Measurements from ENCODE around the gene DNM3. TPM values are rescaled to one million over a fixed set of nuclear protein-coding genes. Genes with fewer than 3 reads are reported as not detected.

The DNM3 gene
- total and polyA plus RNA-seq, 2 experiments from 2014 or later: 0.11 to 1.4 TPM

DNA sequence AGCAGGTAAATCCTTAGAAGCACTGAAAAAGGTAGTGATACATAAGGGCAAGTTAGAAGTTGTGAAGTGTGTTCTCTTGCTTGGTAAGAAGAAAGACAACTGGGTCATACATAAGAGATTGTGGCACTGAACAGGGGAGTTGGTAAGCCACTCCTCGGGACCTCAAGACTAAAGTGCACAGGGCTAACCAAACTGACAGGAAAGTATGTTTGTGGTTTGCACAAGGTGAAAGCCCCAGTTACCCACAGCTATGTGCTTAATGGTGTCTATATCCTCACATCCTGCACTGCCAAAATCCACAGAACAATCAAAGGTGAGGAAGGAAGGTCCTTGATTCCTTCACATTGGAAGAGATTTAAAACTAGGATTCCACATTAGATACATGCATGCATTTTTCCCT is 276.5 kb downstream of the DNM3 start:
- no peaks in the 10 kb centered on the region for H3K9me2 ChIP-seq (ENCODE audit: insufficient read depth)
- H3K4me1 ChIP-seq (ENCODE audit: insufficient read depth): no peaks in the 10 kb centered on the region
- no peaks in the 10 kb centered on the region for H3K27me3 ChIP-seq (replicated peaks; ENCODE audit: insufficient read depth)
- no peak for DNase-seq
- no peaks in the 10 kb centered on the region for H3K79me2 ChIP-seq (ENCODE audit: insufficient read depth)
- H3K36me3 ChIP-seq (ENCODE audit: low read depth): no peaks in the 10 kb centered on the region
- no peak overlapping the region for H3K9ac ChIP-seq
- H3F3A ChIP-seq (ENCODE audit: insufficient read depth): no peaks in the 10 kb centered on the region
- H3K27ac ChIP-seq: no peak overlapping the region
- no peak overlapping the region for H3K4me3 ChIP-seq
- H4K20me1 ChIP-seq (ENCODE audit: insufficient read depth): no peaks in the 10 kb centered on the region
- in situ Hi-C loops (cut with MboI): no loop called here
- no peak overlapping the region for H3K4me2 ChIP-seq (ENCODE audit: unreplicated experiment)
- WGBS, 2 experiments (ENCODE audit: low coverage in 1 of 2, low lambda C conversion rate in 2 of 2, missing lambda C conversion rate in 2 of 2): 100% methylated on average over 1 of the region's 1 CpG
- H2AFZ ChIP-seq: no peak overlapping the region
- no peak for TF ChIP-seq EZH2 (IDR thresholded peaks at IDR 0.05; ENCODE audit: insufficient read depth, poor library complexity, severe bottlenecking)
- TF ChIP-seq EZH2phosphoT487 (IDR thresholded peaks at IDR 0.05; ENCODE audit: insufficient read depth, low read depth): no peak
- H3K9me3 ChIP-seq (ENCODE audit: low read depth): no peaks in the 10 kb centered on the region

- Histone ChIP-seq H3K9me3 (ENCODE audit: low read depth) (no peaks in the 10 kb centered on the region), H3K27ac (no peak overlapping the region), H3K36me3 (ENCODE audit: low read depth) (no peaks in the 10 kb centered on the region), H3K4me1 (ENCODE audit: insufficient read depth) (no peaks in the 10 kb centered on the region), H3K79me2 (ENCODE audit: insufficient read depth) (no peaks in the 10 kb centered on the region), H3F3A (ENCODE audit: insufficient read depth) (no peaks in the 10 kb centered on the region), H4K20me1 (ENCODE audit: insufficient read depth) (no peaks in the 10 kb centered on the region), H3K27me3 (replicated peaks; ENCODE audit: insufficient read depth) (no peaks in the 10 kb centered on the region), H3K9ac (no peak overlapping the region), H3K9me2 (ENCODE audit: insufficient read depth) (peaks cover 5% of the 10 kb centered on the region; the same call in 1 of the 2 replicates), H3K4me3 (no peak overlapping the region), H3K4me2 (ENCODE audit: unreplicated experiment) (no peak overlapping the region), H2AFZ (no peak overlapping the region)
- in situ Hi-C loops (cut with MboI): no loop called here
- no peak for DNase-seq
- 89 to 92% methylated on average over 3 of the region's 3 CpGs for WGBS, 2 experiments (ENCODE audit: low coverage in 1 of 2, low lambda C conversion rate in 2 of 2, missing lambda C conversion rate in 2 of 2)
- TF ChIP-seq EZH2phosphoT487 (IDR thresholded peaks at IDR 0.05; ENCODE audit: insufficient read depth, low read depth): no peak
- no peak for TF ChIP-seq EZH2 (IDR thresholded peaks at IDR 0.05; ENCODE audit: insufficient read depth, poor library complexity, severe bottlenecking)
Observed at GRCh38 chr1:172118618-172119017, 277.3 kb downstream of the DNM3 start.

DNA sequence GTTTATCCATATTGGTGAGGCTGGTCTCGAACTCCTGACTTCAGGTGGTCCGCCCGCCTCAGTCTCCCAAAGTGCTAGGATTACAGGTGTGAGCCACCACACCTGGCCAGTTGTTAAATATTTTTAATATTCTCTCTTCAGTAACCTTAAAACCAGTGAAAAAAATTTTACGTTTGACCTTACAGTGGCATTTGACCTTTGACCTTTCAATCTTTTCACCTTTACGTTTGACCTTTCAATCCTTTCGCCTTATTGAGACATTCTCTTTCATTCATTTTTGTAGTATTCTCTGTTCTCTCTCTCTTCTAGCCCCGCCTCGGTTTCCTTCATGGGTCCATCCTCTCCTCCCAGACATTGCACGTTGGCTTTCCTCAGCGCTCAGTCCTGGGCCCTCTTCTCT is 277.9 kb downstream of the DNM3 start:
- Histone ChIP-seq H3K4me3 (no peak overlapping the region), H3K4me2 (ENCODE audit: unreplicated experiment) (no peak overlapping the region), H4K20me1 (ENCODE audit: insufficient read depth) (no peaks in the 10 kb centered on the region), H3K27me3 (replicated peaks; ENCODE audit: insufficient read depth) (no peaks in the 10 kb centered on the region), H2AFZ (no peak overlapping the region), H3K36me3 (ENCODE audit: low read depth) (no peaks in the 10 kb centered on the region), H3K4me1 (ENCODE audit: insufficient read depth) (no peaks in the 10 kb centered on the region), H3K9ac (no peak overlapping the region), H3K9me3 (ENCODE audit: low read depth) (no peaks in the 10 kb centered on the region), H3K9me2 (ENCODE audit: insufficient read depth) (peaks cover 5% of the 10 kb centered on the region; the same call in 1 of the 2 replicates), H3F3A (ENCODE audit: insufficient read depth) (no peaks in the 10 kb centered on the region), H3K79me2 (ENCODE audit: insufficient read depth) (no peaks in the 10 kb centered on the region), H3K27ac (no peak overlapping the region)
- in situ Hi-C loops (cut with MboI): no loop called here
- DNase-seq: no peak
- TF ChIP-seq EZH2 (IDR thresholded peaks at IDR 0.05; ENCODE audit: insufficient read depth, poor library complexity, severe bottlenecking): no peak
- WGBS, 2 experiments (ENCODE audit: low coverage in 1 of 2, low lambda C conversion rate in 2 of 2, missing lambda C conversion rate in 2 of 2): 93% methylated on average over 10 of the region's 10 CpGs

- no peak overlapping the region for H3K4me3 ChIP-seq
- H4K20me1 ChIP-seq (ENCODE audit: insufficient read depth): no peaks in the 10 kb centered on the region
- no peaks in the 10 kb centered on the region for H3K4me1 ChIP-seq (ENCODE audit: insufficient read depth)
- no peaks in the 10 kb centered on the region for H3K9me3 ChIP-seq (ENCODE audit: low read depth)
- no peaks in the 10 kb centered on the region for H3F3A ChIP-seq (ENCODE audit: insufficient read depth)
- no peak overlapping the region for H3K9ac ChIP-seq
- no peaks in the 10 kb centered on the region for H3K36me3 ChIP-seq (ENCODE audit: low read depth)
- peaks cover 5% of the 10 kb centered on the region; the same call in 1 of the 2 replicates for H3K9me2 ChIP-seq (ENCODE audit: insufficient read depth)
- no peak overlapping the region for H3K4me2 ChIP-seq (ENCODE audit: unreplicated experiment)
- in situ Hi-C loops (cut with MboI): no loop called here
- H3K27me3 ChIP-seq (replicated peaks; ENCODE audit: insufficient read depth): no peaks in the 10 kb centered on the region
- H3K79me2 ChIP-seq (ENCODE audit: insufficient read depth): no peaks in the 10 kb centered on the region
- no peak for DNase-seq
- TF ChIP-seq EZH2 (IDR thresholded peaks at IDR 0.05; ENCODE audit: insufficient read depth, poor library complexity, severe bottlenecking): no peak
- no peak for TF ChIP-seq EZH2phosphoT487 (IDR thresholded peaks at IDR 0.05; ENCODE audit: insufficient read depth, low read depth)
- WGBS, 2 experiments (ENCODE audit: low coverage in 1 of 2, low lambda C conversion rate in 2 of 2, missing lambda C conversion rate in 2 of 2): 47 to 50% methylated on average over 2 of the region's 2 CpGs
- no peak overlapping the region for H3K27ac ChIP-seq
- H2AFZ ChIP-seq: no peak overlapping the region
Observed at GRCh38 chr1:172120381-172120780, 279.1 kb downstream of the DNM3 start.

Data from GM23248 (cell line).